IPS-18c (cell line): ENCODE data around the gene GPI.

Experiments
- H3K4me3 ChIP-seq: 2 replicates; pipeline ENCODE4 v1.7.0; 2013; ENCODE audit warnings: low read depth, mild to moderate bottlenecking, low read length, moderate library complexity; ENCODE audit not compliant: insufficient read depth
- H3K9me3 ChIP-seq: one replicate; pipeline ENCODE4 v1.6.1; 2013; ENCODE audit warnings: mild to moderate bottlenecking, low read length, moderate library complexity; ENCODE audit not compliant: control insufficient read depth, insufficient read depth

The GPI gene

DNA sequence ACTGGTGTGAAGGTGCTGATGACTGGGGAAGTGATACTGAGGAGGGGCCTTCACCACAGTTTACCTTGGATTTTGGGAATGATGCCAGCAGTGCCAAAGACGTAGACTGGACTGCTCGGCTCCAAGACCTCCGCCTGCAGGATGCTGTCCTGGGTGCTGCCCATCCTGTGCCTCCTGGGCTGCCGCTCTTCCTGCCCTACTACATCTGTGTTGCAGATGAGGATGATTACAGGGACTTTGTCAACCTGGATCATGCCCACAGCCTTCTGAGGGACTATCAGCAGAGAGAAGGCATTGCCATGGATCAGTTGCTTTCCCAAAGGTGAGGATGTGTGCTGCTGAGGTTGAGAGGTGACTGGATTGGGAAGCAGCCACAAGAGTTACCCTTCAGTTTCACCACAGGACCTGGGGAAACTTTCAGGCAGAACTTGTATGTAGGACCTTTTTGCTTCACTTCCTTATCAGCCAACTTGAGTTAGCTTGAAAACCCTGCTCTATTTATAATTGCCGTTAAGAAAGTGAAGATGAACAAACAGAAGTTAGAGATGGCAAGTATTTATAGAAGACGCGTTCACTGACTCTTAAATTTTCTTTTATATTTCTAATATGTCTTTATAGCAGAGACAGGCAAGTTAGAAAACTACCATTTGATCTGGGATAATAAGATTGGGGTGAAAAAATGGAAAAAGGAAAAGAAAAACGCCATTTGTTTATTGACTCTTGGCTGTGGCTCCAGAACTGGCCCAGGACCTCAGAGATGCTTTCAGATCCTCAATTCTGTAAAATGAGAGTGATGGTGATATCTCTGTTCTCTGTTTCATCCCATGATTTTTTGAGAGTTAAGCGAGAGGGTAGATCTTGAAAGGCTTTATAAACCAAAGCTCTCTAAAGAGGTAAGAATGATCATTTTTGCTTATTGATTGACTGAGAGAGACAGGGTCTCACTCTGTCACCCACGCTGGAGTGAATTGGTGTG, 44.5 kb downstream of the GPI start:
- Histone ChIP-seq H3K4me3 (no peak overlapping the region), H3K9me3 (no peaks in the 10 kb centered on the region)

DNA sequence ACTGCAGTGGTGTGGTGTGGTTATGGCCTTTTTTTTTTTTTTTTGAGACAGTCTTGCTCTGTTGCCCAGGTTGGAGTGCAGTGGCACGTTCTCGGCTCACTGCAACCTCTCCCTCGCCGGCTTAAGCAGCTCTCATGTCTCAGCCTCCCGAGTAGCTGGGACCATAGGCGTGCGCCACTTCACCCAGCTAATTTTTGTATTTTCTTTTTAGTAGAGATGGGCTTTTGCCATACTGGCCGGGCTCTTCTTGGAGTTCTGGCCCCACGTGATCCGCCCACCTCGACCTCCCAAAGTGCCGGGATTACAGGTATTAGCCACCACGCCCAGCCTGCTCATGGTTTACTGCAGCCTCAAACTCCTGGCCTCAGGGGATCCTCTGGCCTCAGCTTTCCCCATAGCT, 46.2 kb downstream of the GPI start:
- H3K9me3 ChIP-seq = no peaks in the 10 kb centered on the region
- no peak overlapping the region for H3K4me3 ChIP-seq

DNA sequence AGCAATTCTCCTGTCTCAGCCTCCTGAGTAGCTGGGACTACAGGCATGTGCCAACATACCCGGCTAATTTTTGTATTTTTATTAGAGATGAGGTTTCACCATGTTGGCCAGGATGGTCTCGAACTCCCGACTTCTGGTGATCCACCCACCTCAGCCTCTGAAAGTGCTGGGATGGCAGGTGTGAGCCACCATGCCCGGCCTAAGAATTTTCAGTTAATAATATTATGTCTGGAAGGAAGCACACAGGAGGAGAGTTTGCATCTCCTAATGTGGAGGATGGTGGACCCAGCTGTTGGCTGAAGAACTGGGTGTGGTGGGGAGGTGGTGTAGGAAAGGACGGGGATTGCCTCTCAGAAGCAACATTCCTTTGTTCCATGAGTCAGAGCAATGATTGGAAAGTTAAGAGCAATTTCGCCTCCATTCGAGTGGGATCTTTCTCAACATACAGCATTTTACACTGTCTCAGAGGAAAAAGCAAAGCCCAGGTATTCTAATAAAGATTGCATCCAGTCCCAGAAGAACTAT, 51.1 kb downstream of the GPI start:
- Histone ChIP-seq H3K9me3 (peaks cover 2% of the 10 kb centered on the region), H3K4me3 (no peak overlapping the region)

DNA sequence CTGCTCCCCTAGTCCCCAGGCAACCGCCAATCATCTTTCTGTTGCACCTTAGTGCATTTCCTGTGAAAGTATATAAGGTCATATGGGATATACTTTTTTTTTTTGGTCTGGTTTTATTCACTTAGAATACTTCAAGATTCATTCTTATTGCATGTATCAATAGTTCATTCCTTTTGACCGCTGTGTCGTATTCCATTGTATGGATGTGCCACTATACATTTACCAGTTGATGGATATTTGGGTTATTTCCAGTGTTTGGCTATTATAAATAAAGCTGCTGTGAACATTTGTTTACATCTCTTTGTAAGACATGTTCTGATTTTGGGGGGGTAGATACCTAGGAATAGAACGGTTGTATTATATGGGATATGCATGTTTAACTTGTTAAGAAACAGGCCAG, 53.3 kb downstream of the GPI start:
- Histone ChIP-seq H3K9me3 (peaks cover 2% of the 10 kb centered on the region), H3K4me3 (no peak overlapping the region)

DNA sequence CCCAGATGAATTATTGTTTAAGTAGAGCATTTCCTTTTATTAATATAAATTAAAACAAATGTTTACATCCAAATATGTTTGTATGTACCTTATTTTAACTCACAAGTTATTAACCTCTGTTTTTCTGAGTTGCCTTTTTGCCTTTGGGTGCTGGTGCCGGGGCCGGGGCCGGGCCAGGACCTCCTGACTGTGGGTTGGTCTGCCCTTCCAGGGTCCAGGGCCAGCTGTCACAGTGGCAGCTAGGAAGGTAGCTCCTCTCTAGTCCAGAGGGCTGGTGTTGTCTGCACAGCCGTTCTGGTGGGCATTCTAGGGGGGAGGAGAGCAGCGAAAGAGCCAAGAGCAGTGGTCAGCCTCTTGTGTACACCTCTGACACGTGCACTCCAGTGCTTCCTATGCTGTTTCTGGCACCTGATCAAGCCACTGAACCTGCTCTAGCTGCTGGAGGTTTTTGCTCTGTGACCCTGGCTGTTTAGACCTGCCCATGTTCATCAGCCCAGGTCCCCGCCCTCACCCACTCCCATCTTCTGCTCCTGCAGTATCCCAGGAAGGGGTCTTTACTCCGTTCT, 61.2 kb downstream of the GPI start:
- no peaks in the 10 kb centered on the region for H3K9me3 ChIP-seq
- no peak overlapping the region for H3K4me3 ChIP-seq

DNA sequence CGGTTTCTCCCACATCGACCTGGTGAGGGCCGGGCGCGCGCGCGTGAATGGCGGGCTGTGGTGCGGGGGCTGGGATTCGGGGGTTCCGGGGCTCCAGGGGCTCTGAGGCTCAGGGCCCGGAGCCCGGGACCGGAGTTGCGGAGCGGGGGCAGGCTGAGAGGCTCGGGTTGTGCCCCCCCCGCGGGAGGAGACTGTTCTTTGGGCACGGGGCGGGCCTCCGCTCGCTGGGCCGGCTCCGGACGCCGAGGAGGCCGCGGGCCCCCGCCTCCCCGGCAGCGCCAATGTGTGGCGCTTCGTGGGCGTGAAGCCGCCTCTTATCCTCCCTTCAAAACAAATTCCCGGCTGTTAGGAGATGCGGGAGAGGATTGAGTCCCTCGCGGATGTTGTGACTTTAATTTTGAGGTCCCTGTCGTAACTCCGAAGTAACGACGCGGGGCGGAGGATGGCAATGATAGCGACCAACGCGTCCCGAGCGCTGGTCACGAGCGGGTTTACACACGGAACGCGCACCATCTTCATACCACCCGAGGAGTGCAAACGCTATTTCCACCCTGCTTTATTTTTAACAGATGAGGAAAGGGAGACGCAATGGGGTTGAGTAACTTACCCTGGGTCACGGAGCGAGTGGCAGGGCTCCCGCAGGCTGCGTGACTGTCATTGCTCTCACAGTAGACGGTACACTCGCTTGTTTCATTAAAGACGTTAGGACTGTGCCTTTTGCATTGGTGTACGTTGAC, 63.7 kb downstream of the GPI start:
- Histone ChIP-seq H3K4me3 (peak overlapping the region; percentile 62), H3K9me3 (no peaks in the 10 kb centered on the region)

DNA sequence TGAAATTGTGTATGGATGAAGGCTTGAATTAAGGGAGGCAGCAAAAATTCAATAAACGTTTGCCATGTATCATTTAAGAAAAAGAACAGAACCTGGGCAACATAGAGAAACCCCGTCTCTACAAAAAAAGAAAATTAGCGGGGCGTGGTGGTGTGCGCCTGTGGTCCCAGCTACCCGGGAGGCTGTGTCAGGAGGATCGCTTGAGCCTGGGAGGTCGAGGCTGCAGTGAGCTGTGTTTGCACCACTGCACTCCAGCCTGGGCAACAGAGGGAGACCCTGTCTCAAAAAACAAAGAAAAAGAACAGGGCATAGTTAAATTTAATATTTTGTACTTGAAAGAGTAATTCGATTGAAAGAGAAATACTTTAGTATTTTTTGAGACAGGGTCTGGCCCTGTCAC, 64.6 kb downstream of the GPI start:
- H3K9me3 ChIP-seq = no peaks in the 10 kb centered on the region
- peak overlapping the region; percentile 62 for H3K4me3 ChIP-seq

DNA sequence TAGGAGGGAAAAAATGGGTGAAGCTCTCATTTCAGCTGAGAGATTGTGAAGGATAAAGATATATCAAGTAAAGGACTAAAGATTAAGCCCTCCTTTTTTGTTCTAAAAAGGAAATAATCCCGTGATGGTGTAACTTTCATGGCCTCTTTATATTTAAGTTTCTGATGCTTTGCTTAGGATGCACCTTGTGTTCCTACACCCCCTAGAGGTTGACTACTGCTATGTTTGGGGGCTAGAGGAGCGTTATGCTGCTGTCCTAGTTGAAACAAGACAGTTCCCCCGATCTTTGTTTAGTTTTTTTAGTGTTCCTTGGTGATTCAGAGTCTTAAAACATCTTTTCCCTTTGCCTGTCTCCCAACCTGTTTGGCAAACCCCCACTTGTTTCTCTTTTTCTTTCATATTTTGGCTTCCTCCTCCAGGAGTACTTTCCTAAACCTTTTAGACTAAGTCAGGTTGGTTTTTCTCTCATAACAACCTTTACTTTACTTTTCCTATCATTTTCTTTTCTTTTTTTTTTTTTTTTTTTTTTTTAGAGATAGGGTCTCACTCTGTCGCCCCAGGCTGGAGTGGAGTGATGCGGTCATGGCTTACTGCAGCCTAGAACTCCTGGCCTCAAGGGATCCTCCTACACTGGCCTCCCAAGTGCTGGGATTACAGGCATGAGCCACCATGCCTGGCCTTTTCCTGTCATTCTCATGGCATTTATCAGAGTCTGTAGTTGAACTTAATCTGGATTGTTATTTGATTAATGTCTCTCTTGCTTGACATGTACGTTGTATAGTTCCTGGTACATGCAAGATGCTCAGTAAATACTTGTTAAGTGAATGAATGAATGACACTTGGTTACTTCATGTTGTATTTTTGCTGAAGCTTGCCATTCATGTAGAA, 66.0 kb downstream of the GPI start:
- H3K9me3 ChIP-seq = no peaks in the 10 kb centered on the region
- no peak overlapping the region for H3K4me3 ChIP-seq

GRCh38 chr19:34431681-34432402, 66.8 kb downstream of the GPI start:
- Histone ChIP-seq H3K4me3 (no peak overlapping the region), H3K9me3 (no peaks in the 10 kb centered on the region)

DNA sequence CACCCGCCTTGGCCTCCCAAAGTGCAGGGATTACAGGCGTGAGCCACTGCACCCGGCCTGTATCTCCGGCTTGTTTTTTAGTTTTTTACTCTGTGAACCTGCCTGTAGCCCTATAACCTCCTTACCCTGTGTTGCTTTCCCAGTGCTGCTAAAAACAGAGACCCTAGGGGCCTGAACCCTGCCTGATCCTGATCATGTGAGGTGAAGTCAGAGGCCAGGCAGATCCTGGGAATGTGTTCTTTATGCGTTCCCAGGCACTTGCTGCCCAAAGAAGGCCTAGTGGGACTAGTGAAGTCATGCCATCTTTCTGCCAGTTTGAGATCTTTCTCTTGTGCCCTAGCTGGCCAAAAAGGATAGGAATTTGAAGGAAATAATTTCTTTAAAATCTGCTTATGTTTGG, 67.8 kb downstream of the GPI start:
- Histone ChIP-seq H3K9me3 (no peaks in the 10 kb centered on the region), H3K4me3 (no peak overlapping the region)

DNA sequence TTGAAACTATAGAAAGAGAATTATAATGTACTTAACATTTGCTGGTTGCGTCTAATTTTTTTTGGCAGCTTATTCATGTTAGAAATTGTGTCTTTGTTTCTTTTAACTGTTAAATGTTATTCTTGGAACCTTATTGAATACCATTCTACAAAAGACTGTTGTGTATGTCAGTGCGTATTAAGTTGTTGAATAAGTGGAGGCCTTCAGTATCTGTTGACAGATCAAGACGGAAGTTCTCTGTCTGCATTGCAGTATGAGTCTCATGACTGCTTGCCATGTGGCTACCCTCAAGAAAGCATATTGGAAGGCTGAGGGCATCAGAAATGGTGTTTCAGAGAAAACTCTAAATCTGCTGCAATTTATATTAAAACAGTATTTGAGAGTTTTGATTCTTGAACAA, 71.7 kb downstream of the GPI start:
- Histone ChIP-seq H3K9me3 (no peaks in the 10 kb centered on the region), H3K4me3 (no peak overlapping the region)

DNA sequence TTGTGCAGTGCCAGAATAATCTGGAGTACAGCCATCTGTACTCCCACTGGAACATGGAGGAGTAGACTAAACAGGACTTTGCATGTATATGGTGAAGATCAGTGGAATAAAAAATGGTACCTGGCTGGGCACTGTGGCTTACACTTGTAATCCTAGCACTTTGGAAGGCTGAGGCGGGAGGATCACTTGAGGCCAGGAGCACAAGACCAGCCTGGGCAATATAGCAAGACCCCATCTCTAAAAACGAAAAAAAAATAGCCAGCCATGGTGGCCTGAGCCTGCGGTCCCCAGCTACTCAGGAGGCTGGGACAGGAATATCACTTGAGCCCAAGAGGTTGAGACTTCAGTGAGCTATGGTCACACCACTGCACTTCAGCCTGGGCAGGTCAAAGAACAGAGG, 83.2 kb downstream of the GPI start:
- H3K9me3 ChIP-seq = no peaks in the 10 kb centered on the region
- H3K4me3 ChIP-seq = no peak overlapping the region
